Measurements from ENCODE around the gene NEU3. TPM values are rescaled to one million over a fixed set of nuclear protein-coding genes. Genes with fewer than 3 reads are reported as not detected.

The NEU3 gene
- polyA plus RNA-seq, 1 experiment = 7.5 TPM

GRCh38 chr11:74966651-74967050 is 22.1 kb upstream of the NEU3 start:
- Histone ChIP-seq H3K4me3 (ENCODE audit: low read depth, low read length) (no peak overlapping the region), H3K36me3 (ENCODE audit: control insufficient read depth, insufficient read depth, low read length) (no peaks in the 10 kb centered on the region; the same call in 1 of the 2 replicates), H3K27me3 (ENCODE audit: control insufficient read depth, insufficient read depth, low read length) (no peaks in the 10 kb centered on the region)
- no peak for TF ChIP-seq CTCF (IDR thresholded peaks at IDR 0.05; ENCODE audit: insufficient read depth, low read depth, low read length)
- CTCF ChIA-PET = interaction anchor here (1.0 kb wide), 1 partner anchor 18 kb away, joined by 3 read pairs; the partner anchor contains the start of gene XRRA1
- POLR2A ChIA-PET = no interaction called here
- DNase-seq (ENCODE audit: low read depth) = no peak

DNA sequence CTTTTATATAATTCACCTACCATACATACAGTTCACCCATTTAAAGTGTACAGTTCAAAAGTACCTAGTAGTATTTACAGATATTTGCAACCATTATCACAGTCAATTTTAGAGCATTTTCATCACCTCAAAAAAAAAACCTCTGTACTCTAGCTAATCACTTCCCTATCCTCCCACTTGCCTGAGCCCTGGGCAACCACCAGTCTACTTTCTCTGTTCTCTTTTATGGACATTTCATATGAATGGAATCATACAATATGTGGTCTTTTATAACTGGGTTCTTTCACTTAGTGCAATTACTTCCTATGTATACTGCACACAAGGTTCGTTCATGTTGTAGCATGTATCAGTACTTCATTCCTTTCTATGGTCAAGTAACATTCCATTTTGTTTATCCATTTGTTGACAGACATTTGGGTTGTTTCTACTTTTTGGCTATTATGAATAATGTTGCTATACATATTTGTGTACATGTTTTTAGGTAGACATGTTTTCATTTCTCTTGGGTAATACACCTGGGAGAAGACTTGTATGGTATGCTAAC is 17.8 kb upstream of the NEU3 start:
- Histone ChIP-seq H3K27me3 (ENCODE audit: control insufficient read depth, insufficient read depth, low read length) (no peaks in the 10 kb centered on the region), H3K36me3 (ENCODE audit: control insufficient read depth, insufficient read depth, low read length) (peaks cover 3% of the 10 kb centered on the region), H3K4me3 (ENCODE audit: low read depth, low read length) (no peak overlapping the region)
- no peak for DNase-seq (ENCODE audit: low read depth)
- CTCF ChIA-PET = interaction anchor here (0.6 to 1.8 kb wide), 2 partner anchors 169 to 180 kb away, joined by 4 to 5 read pairs; partner anchors contain the start of gene SLCO2B1
- POLR2A ChIA-PET = no interaction called here
- TF ChIP-seq CTCF (IDR thresholded peaks at IDR 0.05; ENCODE audit: insufficient read depth, low read depth, low read length) = no peak

DNA sequence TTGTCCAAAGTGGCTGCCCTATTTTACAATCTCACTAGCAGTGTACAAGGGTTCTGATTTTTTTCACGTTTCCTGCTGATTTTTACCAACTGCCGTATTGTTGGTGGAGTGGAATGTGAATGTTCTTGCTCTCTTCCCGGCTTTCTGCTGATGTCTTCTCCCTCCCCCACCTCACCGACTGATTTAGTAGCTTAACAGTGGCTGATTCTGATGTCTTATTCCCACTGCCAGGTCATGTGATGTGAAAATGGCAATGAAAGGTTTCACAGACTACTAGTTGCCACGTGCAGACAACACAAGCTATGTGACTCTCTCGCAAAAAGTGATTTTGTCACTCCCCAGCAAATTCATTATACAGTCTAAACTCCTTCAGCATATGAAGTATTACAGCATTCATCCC is 17.3 kb upstream of the NEU3 start:
- no peak for DNase-seq (ENCODE audit: low read depth)
- TF ChIP-seq CTCF (IDR thresholded peaks at IDR 0.05; ENCODE audit: insufficient read depth, low read depth, low read length) = no peak
- H3K4me3 ChIP-seq (ENCODE audit: low read depth, low read length) = no peak overlapping the region
- H3K27me3 ChIP-seq (ENCODE audit: control insufficient read depth, insufficient read depth, low read length) = no peaks in the 10 kb centered on the region
- peaks cover 3% of the 10 kb centered on the region for H3K36me3 ChIP-seq (ENCODE audit: control insufficient read depth, insufficient read depth, low read length)
- ChIA-PET CTCF (interaction anchor here (0.6 to 1.8 kb wide), 2 partner anchors 169 to 179 kb away, joined by 4 to 5 read pairs; partner anchors contain the start of gene SLCO2B1), POLR2A (no interaction called here)

- H3K36me3 ChIP-seq (ENCODE audit: control insufficient read depth, insufficient read depth, low read length) = peaks cover 4% of the 10 kb centered on the region
- DNase-seq (ENCODE audit: low read depth) = no peak
- no peak for TF ChIP-seq CTCF (IDR thresholded peaks at IDR 0.05; ENCODE audit: insufficient read depth, low read depth, low read length)
- no peaks in the 10 kb centered on the region for H3K27me3 ChIP-seq (ENCODE audit: control insufficient read depth, insufficient read depth, low read length)
- H3K4me3 ChIP-seq (ENCODE audit: low read depth, low read length) = no peak overlapping the region
- POLR2A ChIA-PET = no interaction called here
- CTCF ChIA-PET = interaction anchor here (0.8 kb wide), 1 partner anchor 17 kb away, joined by 3 read pairs; no protein-coding TSS in a partner anchor
Measured at GRCh38 chr11:74978041-74978440, 10.7 kb upstream of the NEU3 start.

- ChIA-PET CTCF (no interaction called here), POLR2A (no interaction called here)
- Histone ChIP-seq H3K36me3 (ENCODE audit: control insufficient read depth, insufficient read depth, low read length) (peaks cover 2% of the 10 kb centered on the region), H3K27me3 (ENCODE audit: control insufficient read depth, insufficient read depth, low read length) (no peaks in the 10 kb centered on the region), H3K4me3 (ENCODE audit: low read depth, low read length) (no peak overlapping the region)
- TF ChIP-seq CTCF (IDR thresholded peaks at IDR 0.05; ENCODE audit: insufficient read depth, low read depth, low read length) = no peak
- DNase-seq (ENCODE audit: low read depth) = no peak
Measured at GRCh38 chr11:74980634-74981033, 8.1 kb upstream of the NEU3 start.
